CD14-positive monocyte (primary cell): ENCODE results near the gene PIK3AP1. TPM values are rescaled to one million over a fixed set of nuclear protein-coding genes. Genes with fewer than 3 reads are reported as not detected.

Source experiments
- DNase-seq, 3 donors: peaks; one replicate each; pipeline ENCODE4 v3.0.0-alpha.2; 2011 to 2022
- H2AFZ ChIP-seq: 2 replicates; pipeline ENCODE4 v1.6.0; 2012; ENCODE audit warnings: mild to moderate bottlenecking, low read depth, low read length, inconsistent platforms; ENCODE audit not compliant: insufficient read depth, poor library complexity, severe bottlenecking
- H3K27ac ChIP-seq, 2 donors: 1 replicate in 1 of 2; 2 replicates in 1 of 2; pipeline ENCODE4 v1.5.1; 2012 to 2013; ENCODE audit warnings: low read length in 2 of 2, control low read depth in 1 of 2, inconsistent platforms in 1 of 2, low read depth in 1 of 2, mild to moderate bottlenecking in 1 of 2
- H3K27me3 ChIP-seq, 2 donors: one replicate each; pipeline versions ENCODE4 v1.6.0 to v1.6.1; 2011 to 2013; ENCODE audit warnings: low read length in 2 of 2; ENCODE audit not compliant: control insufficient read depth in 2 of 2, insufficient read depth in 2 of 2
- H3K36me3 ChIP-seq, 2 donors: replicated peaks in 1 of 2; 1 replicate in 1 of 2; 2 replicates in 1 of 2; pipeline versions ENCODE4 v1.5.1 to v1.6.1; 2012 to 2013; ENCODE audit warnings: low read length in 2 of 2, control low read depth in 1 of 2, inconsistent platforms in 1 of 2, mild to moderate bottlenecking in 1 of 2; ENCODE audit not compliant: insufficient read depth in 2 of 2, control insufficient read depth in 1 of 2
- H3K4me1 ChIP-seq, 2 donors: 1 replicate in 1 of 2; 2 replicates in 1 of 2; pipeline versions ENCODE4 v1.5.1 to v1.6.1; 2012 to 2013; ENCODE audit warnings: low read length in 2 of 2, control low read depth in 1 of 2, inconsistent platforms in 1 of 2, mild to moderate bottlenecking in 1 of 2, moderate library complexity in 1 of 2; ENCODE audit not compliant: insufficient read depth in 2 of 2, control insufficient read depth in 1 of 2
- H3K4me2 ChIP-seq: replicated peaks from 2 replicates; pipeline ENCODE3; 2012; ENCODE audit warnings: low read length, moderate library complexity, mild to moderate bottlenecking; ENCODE audit not compliant: poor library complexity, severe bottlenecking; ENCODE audit errors: extremely low read depth
- H3K4me3 ChIP-seq, 3 experiments: fragments of 200-600 bp in 1 of 3; sonication (generic) in 1 of 3; replicated peaks in 1 of 3; 1 replicate in 2 of 3; 2 replicates in 1 of 3; pipeline ENCODE4 v1.5.1; 2011 to 2013; ENCODE audit warnings: low read length in 3 of 3, mild to moderate bottlenecking in 3 of 3, control low read depth in 2 of 3, low read depth in 2 of 3, inconsistent platforms in 1 of 3, moderate library complexity in 1 of 3
- H3K79me2 ChIP-seq: 2 replicates; pipeline ENCODE4 v1.6.0; 2012; ENCODE audit warnings: mild to moderate bottlenecking, control low read depth, inconsistent platforms, low read length, moderate library complexity; ENCODE audit not compliant: insufficient read depth
- H3K9ac ChIP-seq: 2 replicates; pipeline ENCODE4 v1.6.0; 2017; ENCODE audit warnings: low read length, mild to moderate bottlenecking; ENCODE audit not compliant: insufficient read depth, poor library complexity, severe bottlenecking
- H3K9me3 ChIP-seq, 2 donors: replicated peaks in 1 of 2; 1 replicate in 1 of 2; 2 replicates in 1 of 2; pipeline versions ENCODE4 v1.5.1 to v1.6.1; 2012 to 2013; ENCODE audit warnings: low read length in 2 of 2, control low read depth in 1 of 2; ENCODE audit not compliant: control insufficient read depth in 1 of 2, insufficient read depth in 1 of 2
- H4K20me1 ChIP-seq: 2 replicates; pipeline ENCODE4 v1.6.0; 2012; ENCODE audit warnings: mild to moderate bottlenecking, low read length, control low read depth, moderate library complexity; ENCODE audit not compliant: insufficient read depth
- H3K27ac Mint-ChIP-seq, 7 donors: one replicate each; pipeline ENCODE4 v1.8.0; 2020; ENCODE audit warnings: mild to moderate bottlenecking in 7 of 7, mixed read lengths in 7 of 7, moderate library complexity in 6 of 7, inconsistent platforms in 2 of 7
- H3K27me3 Mint-ChIP-seq, 3 donors: one replicate each; pipeline ENCODE4 v1.8.0; 2021 to 2022; ENCODE audit warnings: low read depth in 3 of 3, mild to moderate bottlenecking in 3 of 3, mixed read lengths in 3 of 3, moderate library complexity in 3 of 3, inconsistent platforms in 1 of 3
- H3K36me3 Mint-ChIP-seq, 2 donors: one replicate each; pipeline ENCODE4 v1.8.0; 2020; ENCODE audit warnings: mixed read lengths in 2 of 2, inconsistent platforms in 1 of 2, mild to moderate bottlenecking in 1 of 2
- H3K4me1 Mint-ChIP-seq: one replicate; pipeline ENCODE4 v1.8.0; 2020; ENCODE audit warnings: mild to moderate bottlenecking, mixed read lengths
- H3K4me3 Mint-ChIP-seq, 2 donors: one replicate each; pipeline ENCODE4 v1.8.0; 2020; ENCODE audit warnings: mild to moderate bottlenecking in 2 of 2, mixed read lengths in 2 of 2, moderate library complexity in 1 of 2
- H3K9me3 Mint-ChIP-seq, 7 donors: one replicate each; pipeline ENCODE4 v1.8.0; 2020 to 2022; ENCODE audit warnings: mixed read lengths in 7 of 7, mild to moderate bottlenecking in 6 of 7, moderate library complexity in 6 of 7, inconsistent platforms in 2 of 7
- CTCF ChIP-seq: fragments of 200-600 bp; IDR thresholded peaks from one replicate; pipeline ENCODE4 v1.8.0; 2022; ENCODE audit warnings: antibody characterized with exemption, mild to moderate bottlenecking
- WGBS: methylation state at CpG from one replicate; pipeline ENCODE4 v1.1.5; 2013; ENCODE audit warnings: missing lambda C conversion rate; ENCODE audit not compliant: insufficient coverage; 5-methylcytosine and 5-hydroxymethylcytosine counted together
- intact Hi-C, 2 donors: fragments of 100-400 bp; cut with micrococcal nuclease; formaldehyde crosslinking; loops; one replicate each; pipeline versions ENCODE4 v1.15.0 to v1.15.1; 2023
- polyA plus RNA-seq, 3 donors: library from polyadenylated mRNA; depleted of rRNA in 1 of 3; unstranded in 2 of 3; stranded (reverse) in 1 of 3; fragments of 300-500 nt in 2 of 3; fragments of >200 nt in 1 of 3; fragmentation: Illumina TruSeq in 2 of 3; gene quantifications; 1 replicate in 2 of 3; 2 replicates in 1 of 3; pipeline ENCODE4 v1.2.3, GENCODE V29; 2012 to 2021

The PIK3AP1 gene
- polyA plus RNA-seq, 3 donors: 95.5 to 157 (median 112) TPM

GRCh38 chr10:96560489-96560888, 159.8 kb downstream of the PIK3AP1 start:
- no peaks in the 10 kb centered on the region for H3K27me3 ChIP-seq
- no peak overlapping the region for H3K4me2 ChIP-seq
- no peaks in the 10 kb centered on the region for H3K9me3 ChIP-seq
- H3K4me1 Mint-ChIP-seq: no peaks in the 10 kb centered on the region
- no peak overlapping the region for H3K4me3 Mint-ChIP-seq
- H2AFZ ChIP-seq: no peak overlapping the region
- H3K79me2 ChIP-seq: peaks cover 6% of the 10 kb centered on the region
- no peaks in the 10 kb centered on the region for H3K4me1 ChIP-seq
- H3K4me3 ChIP-seq: no peak overlapping the region
- intact Hi-C loops: no loop called here
- peaks cover 53 to 55% of the 10 kb centered on the region in 2 donors for H3K36me3 Mint-ChIP-seq
- no peaks in the 10 kb centered on the region for H3K27me3 Mint-ChIP-seq
- no peak for DNase-seq
- no peak overlapping the region for H3K9ac ChIP-seq
- peaks cover 60% of the 10 kb centered on the region for H4K20me1 ChIP-seq
- no peak for TF ChIP-seq CTCF
- no peaks in the 10 kb centered on the region for H3K9me3 Mint-ChIP-seq
- WGBS: 100% methylated on average over 1 of the region's 2 CpGs
- H3K27ac ChIP-seq: no peak overlapping the region
- peaks cover 45 to 97% of the 10 kb centered on the region in 2 donors for H3K36me3 ChIP-seq
- H3K27ac Mint-ChIP-seq: peak overlapping the region in 1 of 7 donors; percentile 22

GRCh38 chr10:96556003-96556402, 164.3 kb downstream of the PIK3AP1 start:
- Histone ChIP-seq H3K36me3 (peaks cover 64 to 96% of the 10 kb centered on the region in 2 donors), H3K27ac (no peak overlapping the region), H2AFZ (no peak overlapping the region), H4K20me1 (peaks cover 30% of the 10 kb centered on the region), H3K79me2 (no peaks in the 10 kb centered on the region), H3K4me3 (no peak overlapping the region), H3K4me1 (no peaks in the 10 kb centered on the region), H3K9ac (no peak overlapping the region), H3K9me3 (no peaks in the 10 kb centered on the region), H3K27me3 (no peaks in the 10 kb centered on the region), H3K4me2 (no peak overlapping the region)
- TF ChIP-seq CTCF: peak; percentile 22
- intact Hi-C loops: no loop called here
- H3K4me1 Mint-ChIP-seq: no peaks in the 10 kb centered on the region
- 100% methylated on average over 1 of the region's 1 CpG for WGBS
- no peaks in the 10 kb centered on the region for H3K27me3 Mint-ChIP-seq
- H3K9me3 Mint-ChIP-seq: no peaks in the 10 kb centered on the region
- no peak for DNase-seq
- H3K36me3 Mint-ChIP-seq: peaks cover 35 to 36% of the 10 kb centered on the region in 2 donors
- H3K4me3 Mint-ChIP-seq: no peak overlapping the region
- no peak overlapping the region for H3K27ac Mint-ChIP-seq
